GOT3 (cell line): ENCODE results near the gene CFAP53.
"Not testable (repeated sequence)": the region's sequence is repeated elsewhere in the genome, so short reads cannot be mapped to it uniquely, and the experiment has no call there.

Experiments
- DNase-seq: peaks from one replicate; lab custom pipeline; 2025; ENCODE audit warnings: mixed read lengths; lab: John Stamatoyannopoulos, UW

The CFAP53 gene

DNA sequence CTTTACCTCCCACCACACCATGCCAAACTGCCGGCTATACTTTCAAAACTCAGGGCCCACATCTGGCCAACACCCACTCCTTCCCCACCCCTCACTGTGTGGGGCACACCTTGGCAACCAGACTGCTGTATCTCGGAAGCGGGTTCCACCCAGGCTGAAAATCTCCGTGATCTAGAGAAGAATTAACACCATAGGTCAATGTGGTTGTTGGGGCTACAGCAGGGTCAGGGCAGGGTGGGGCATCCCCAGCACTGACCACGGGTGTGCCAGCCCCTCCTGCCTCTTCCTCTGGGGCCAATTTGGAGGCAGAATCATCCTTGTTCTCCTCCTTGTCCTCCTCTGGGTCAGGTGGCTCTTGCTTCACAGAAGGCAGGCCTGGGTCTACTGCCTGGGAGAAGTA is 6.3 kb upstream of the CFAP53 start:
- no peak for DNase-seq

DNA sequence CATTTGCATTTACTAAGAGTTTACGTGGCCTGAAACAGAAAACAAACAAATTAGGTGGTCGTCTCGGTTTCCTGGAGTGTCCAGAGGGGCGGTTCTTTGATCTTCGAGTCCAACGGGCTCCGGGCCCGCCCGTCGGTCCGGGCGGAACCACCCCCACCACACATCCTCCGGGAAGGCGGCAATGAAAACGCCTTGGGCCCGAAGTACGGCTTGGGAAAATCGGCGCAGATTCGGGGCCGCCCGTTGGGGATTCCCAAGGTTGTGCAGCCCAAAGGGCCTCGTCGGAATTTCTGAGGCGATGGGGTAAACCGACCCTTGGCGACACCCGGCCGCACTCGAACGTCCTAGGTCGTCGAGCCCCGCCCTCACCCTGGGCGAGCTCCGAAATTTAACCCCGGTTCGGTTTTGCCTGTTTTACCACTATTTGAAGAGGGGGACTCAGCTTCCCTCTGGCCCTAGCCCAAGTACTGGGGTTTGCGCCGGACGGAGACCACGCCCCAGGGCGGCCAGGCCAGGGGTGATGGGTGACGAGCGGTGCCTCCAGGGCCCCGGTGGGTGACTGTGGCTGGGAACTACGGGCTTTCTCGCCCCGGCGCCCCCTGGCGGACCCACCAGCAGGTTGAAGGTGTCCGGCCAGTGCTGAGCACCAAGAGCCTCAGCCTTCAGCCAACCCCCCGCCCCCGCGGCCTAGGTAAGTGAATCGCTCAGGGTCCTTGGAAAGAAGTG is 1.9 kb upstream of the CFAP53 start:
- DNase-seq: peak; percentile 7

DNA sequence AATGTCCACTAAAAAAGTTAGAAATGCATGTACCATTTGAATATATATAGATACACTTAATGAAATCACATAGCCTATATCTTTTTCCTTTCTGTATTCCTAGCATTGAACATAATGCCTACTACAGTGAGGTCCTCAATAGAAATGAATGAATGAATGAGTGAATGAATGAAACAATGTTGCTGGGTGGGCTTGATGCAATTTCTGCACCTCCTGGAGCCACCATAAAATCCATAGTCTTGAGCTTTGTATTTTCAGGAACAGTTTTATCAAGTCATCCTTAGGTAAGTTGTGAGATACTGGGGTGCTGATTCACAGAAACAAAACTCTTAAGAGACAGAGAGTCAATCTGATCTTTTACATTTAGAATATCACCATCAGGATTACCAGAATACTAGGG is 3.3 kb downstream of the CFAP53 start:
- no peak for DNase-seq

DNA sequence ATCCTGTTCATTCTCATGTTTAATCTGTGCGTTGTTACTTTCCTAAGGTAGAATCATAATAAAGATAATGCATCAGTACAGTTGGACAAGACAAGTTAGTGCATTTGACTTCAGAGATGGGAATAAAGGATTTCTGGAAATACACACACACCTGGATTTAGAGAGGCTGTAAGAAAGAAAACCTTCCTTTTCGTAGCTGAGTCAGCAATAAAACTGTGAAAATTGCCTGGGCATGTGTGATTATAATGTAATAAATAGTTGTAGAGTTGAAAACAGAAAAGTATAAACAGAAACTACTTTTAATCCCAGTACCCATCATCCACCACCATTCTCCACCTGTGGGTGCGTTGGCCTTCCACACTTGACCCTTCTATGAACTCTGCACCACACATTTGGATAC is 15.4 kb downstream of the CFAP53 start:
- no peak for DNase-seq

- DNase-seq: no peak
Measured at GRCh38 chr18:50249576-50249975, 16.7 kb downstream of the CFAP53 start.

GRCh38 chr18:50247561-50247960 is 18.7 kb downstream of the CFAP53 start:
- DNase-seq: no peak

- DNase-seq: not testable (repeated sequence)
Measured at GRCh38 chr18:50241768-50242167, 24.5 kb downstream of the CFAP53 start.

DNA sequence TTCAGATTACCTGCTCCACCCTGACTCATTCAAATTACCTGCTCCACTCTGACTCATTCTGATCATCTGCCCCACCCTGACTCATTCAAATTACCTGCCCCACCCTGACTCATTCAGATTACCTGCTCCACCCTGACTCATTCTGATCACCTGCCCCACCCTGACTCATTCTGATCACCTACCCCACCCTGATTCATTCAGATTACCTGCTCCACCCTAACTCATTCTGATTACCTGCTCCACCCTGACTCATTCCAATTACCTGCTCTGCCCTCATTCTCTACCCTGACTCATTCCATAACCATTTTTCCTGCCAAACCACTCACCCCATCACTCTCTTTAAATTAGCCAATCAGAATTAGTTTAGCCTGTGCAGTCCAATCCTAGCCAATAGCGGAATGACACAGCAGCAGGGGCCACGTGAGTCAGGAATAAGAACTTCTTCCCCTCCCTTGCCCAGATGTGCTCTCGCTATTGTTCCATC is 26.2 kb downstream of the CFAP53 start:
- no peak for DNase-seq

DNA sequence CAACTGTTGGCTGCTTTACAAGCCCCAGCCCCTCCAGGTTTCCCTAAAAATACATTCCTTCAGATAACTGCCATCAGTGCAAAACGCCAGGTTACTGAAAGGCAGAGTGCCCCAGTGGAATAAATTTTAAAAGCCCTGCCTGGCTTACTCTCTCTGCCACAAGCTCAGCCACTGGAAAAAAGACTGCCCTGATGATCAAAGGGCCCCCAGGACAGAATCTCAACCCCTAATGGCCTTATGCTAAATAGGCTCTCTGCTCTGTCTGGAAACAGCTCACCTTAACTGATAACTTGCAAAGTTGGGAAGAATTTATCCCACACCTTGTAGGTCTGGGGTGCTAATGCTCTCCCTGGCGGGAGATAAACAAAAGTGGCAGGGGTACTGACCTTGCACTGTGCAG is 33.9 kb downstream of the CFAP53 start:
- no peak for DNase-seq

GRCh38 chr18:50231621-50232020 is 34.7 kb downstream of the CFAP53 start:
- DNase-seq: no peak

DNA sequence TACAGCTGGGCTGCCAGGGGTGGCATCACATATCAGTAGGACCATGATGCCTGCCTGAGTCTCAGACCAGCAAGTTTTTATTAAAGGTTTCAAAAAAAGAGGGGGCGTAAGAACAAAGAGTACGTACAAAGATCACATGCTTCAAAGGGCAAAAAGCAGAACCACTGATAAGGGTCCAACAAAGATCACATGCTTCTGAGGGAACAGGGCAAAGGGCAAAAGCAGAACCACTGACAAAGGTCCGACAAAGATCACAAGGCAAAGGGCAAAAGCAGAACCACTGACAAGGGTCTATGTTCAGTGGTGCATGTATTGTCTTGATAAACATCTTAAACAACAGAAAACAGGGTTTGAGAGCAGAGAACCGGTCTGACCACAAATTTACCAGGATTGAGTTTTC is 46.0 kb downstream of the CFAP53 start:
- DNase-seq: not testable (repeated sequence)

DNA sequence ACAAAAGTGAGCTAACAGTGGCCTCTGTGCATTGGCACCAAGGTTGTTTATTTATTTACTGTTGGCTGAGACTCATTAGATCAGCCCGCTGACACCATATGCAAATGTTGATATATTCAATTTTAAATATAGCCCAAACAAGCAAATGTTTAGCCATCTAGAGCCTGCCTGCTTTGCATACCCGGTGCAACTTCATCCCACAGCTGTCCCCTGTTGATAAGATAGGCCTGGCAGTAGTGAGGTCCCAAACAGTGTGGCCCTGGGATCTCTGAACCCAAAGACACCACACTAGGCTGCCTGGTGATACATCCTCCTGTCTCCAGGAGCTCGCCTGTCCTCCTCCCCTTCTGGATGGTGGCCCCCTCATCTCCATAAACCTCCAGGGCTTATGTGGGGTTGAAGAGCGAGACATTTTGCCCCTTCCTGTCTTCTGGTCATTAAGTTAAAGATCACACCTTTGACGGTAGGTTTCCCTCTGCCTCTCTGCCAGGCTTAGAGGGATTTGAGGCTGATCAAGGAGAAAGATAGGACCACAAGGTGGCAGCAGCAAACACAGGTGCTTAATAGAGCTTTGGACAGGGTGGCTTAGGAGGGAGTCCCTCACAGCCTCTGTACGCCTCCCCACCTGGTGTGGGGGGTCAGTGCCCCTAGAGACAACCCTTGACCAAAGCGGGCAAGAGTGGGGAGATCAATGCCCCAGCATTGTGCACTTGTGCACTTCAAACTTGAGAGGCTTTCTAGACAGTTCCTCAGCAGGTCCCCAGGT is 47.7 kb downstream of the CFAP53 start:
- DNase-seq: no peak

GRCh38 chr18:50209311-50209710 is 57.0 kb downstream of the CFAP53 start:
- DNase-seq: no peak

DNA sequence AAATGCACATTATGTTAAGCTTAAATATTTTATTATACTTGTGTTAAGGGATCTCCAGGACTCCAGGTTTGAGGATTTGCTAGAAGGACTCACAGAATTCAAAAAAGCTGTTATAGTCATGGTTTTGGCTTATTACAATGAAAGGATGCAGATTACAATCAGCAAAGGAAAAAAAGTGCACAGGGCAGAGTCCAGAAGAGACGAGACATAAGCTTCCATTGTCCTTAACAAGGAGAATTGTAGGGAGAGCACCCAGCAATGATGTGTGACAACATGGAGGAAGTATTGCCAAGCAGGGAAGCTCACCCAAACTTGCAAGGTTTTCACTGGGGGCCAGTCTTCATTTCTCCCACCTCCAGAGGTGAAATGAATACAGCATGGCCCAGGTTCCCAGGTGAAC is 58.6 kb downstream of the CFAP53 start:
- DNase-seq: no peak

DNA sequence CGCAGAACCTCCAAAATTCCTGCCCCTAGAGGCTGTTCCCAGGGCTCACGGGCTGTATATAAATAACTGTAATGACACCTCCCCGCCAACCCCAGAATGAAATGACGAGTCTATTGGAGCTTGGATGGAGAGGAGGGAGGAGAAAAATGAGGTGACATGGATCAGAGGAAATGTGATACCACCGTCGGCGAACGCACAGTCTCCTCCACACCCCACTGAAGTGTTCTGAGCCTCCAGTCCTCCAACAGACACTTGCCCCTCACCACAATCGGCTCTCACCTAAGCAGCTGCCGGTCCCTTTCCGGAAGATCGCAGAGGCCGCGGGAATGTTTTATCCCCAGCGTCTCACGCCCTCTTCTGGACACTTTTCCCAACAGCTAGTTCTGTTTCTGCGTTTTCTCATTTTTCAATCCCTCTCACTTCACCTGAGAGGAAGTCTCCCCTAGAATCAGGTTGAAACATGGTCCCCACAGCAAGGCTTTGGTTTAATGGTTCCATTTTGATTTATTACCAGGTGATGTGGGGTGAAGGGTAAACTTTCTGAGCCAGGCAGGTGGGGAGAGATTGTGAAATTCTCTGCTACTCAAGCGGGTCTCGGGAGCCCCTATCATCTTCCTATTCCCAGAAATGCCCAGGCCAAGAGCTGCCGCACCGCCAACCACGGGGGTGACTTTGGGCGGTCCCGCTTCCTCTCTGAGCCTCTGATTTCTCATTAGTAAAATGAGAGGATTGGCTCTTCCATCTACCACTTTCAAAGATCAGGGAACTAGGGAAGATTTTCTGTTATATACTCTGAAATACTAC is 62.3 kb downstream of the CFAP53 start:
- DNase-seq: no peak

DNA sequence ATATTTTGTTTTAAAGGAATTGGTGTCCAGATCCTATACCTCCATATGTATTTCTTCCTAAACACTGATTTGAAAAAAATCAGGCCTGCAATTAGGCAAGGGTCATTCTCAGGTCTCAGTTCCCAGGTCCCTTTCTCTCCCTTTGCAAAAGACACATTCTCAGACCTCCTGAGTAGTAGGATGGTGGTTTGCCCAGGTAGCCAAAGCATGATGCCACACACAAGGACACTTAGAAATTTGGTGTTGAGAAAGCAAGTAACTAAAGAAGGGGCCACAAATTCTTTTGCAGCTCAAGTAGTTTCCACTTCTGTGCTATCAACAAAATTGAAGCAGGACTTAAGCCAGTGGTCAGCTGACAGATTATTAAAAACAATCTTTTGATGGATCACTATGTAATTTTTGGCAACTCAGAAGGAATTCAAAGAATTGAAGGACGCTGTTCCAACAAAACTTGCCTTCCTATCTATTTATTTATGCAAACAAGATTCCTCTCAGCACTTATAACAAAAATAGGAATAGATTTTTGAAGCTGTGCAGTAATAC is 64.7 kb downstream of the CFAP53 start:
- DNase-seq: no peak

DNA sequence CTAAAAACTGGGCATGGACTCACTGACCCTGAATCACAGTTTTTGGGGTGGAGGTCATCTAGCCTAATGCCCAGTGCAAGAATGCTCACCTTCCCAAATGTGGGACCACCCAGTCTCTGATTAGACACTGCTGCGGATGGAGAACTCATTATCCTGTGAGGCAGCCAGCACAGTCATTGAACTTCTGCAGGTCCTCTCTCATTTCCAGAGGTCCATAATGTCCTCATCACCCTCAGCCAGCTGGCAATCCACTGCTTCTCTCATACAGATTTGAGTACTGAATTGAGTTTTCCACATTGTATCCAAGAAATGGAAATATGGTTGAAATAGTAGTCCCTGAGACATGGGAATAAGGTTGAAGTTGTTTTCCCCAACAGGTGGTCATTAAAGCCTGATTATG is 66.4 kb downstream of the CFAP53 start:
- no peak for DNase-seq

DNA sequence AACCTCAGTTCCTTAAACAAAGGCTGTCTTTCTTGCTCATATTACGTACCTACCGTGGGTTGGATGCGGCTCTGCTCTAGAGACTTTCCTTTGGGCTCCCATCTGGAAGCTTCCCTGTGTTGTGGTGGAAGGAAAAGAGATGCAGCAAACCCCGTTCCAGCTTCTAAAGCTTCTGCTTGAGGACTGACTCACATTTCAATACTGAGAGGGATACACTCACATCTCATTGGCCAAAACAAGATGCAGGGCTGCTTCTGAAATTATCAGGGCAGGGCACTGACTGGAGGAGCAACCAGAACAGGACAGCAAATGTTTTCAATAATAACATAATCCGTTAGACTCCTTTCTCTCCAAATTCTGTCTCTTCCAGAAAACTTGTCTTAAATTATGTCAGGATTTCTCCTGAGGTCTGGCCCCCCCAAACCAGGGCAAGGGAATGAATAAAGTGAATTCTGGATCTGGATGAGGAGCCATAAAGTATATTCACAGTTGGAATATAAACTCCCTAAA is 66.9 kb downstream of the CFAP53 start:
- no peak for DNase-seq

DNA sequence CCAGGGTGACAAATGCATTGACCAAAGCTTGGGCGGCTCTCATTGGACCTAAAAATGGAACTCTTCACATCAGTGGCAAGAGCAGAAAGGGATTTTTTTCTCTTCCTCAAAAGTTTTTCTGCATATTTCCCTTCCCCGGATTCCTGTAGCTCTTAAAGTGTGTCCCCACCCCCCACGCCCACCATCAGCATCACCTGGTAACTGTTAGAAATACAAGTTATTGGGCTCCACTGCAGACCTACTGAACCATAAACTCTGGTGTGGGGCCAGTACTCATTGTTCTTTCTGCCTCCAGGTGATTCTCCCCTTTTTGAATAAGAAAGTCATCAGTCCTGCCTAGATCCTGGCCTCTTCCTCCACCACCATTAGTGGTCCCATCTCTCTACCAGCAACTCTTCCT is 70.0 kb downstream of the CFAP53 start:
- no peak for DNase-seq

GRCh38 chr18:50195689-50196088 is 70.6 kb downstream of the CFAP53 start:
- no peak for DNase-seq

GRCh38 chr18:50194631-50195532 is 71.4 kb downstream of the CFAP53 start, which contains the start of gene MYO5B:
Gene MYO5B (minus strand): TSS chr18:50195147. CDS start chr18:50194793, 354 bp downstream.
- no peak for DNase-seq
